B cell (primary cell): Measurements from ENCODE around the gene TGFBR2. TPM values are rescaled to one million over a fixed set of nuclear protein-coding genes. Genes with fewer than 3 reads are reported as not detected.

ENCODE experiments used
- ATAC-seq: fragments of 200-7000 bp; cut with Tn5 transposase; one replicate; pipeline ENCODE4 v1.10.0; 2021; ENCODE audit warnings: low read depth, mild to moderate bottlenecking, moderate number of reproducible peaks, moderate library complexity
- CTCF ChIA-PET: fragments of 350-600 bp; sonication (Branson Sonifier 250); formaldehyde crosslinking; loops from one replicate; lab custom pipeline; 2021; ENCODE audit warnings: antibody characterized with exemption, inconsistent platforms; lab: Charles Lee
- POLR2A ChIA-PET: fragments of 350-600 bp; sonication (Branson Sonifier 250); formaldehyde crosslinking; loops from one replicate; lab custom pipeline; 2021; ENCODE audit warnings: antibody characterized with exemption; lab: Charles Lee
- DNase-seq: peaks from one replicate; pipeline ENCODE4 v3.0.0; 2013
- H2AFZ ChIP-seq: 2 replicates; pipeline ENCODE4 v1.6.1; 2012; ENCODE audit warnings: mild to moderate bottlenecking, low read depth, low read length; ENCODE audit not compliant: insufficient read depth, poor library complexity, severe bottlenecking
- H3K27ac ChIP-seq, 2 donors: 1 replicate in 1 of 2; 2 replicates in 1 of 2; pipeline ENCODE4 v1.5.1; 2012 to 2013; ENCODE audit warnings: low read length in 2 of 2, mild to moderate bottlenecking in 2 of 2, moderate library complexity in 1 of 2
- H3K27me3 ChIP-seq, 4 experiments: fragments of 200-600 bp in 1 of 4; sonication (generic) in 1 of 4; replicated peaks in 1 of 4; 1 replicate in 2 of 4; 2 replicates in 2 of 4; pipeline versions ENCODE4 v1.6.1 to v1.7.0; 2013 to 2016; ENCODE audit warnings: low read length in 3 of 4, mild to moderate bottlenecking in 2 of 4, mixed read lengths in 1 of 4, moderate library complexity in 1 of 4; ENCODE audit not compliant: insufficient read depth in 4 of 4, control insufficient read depth in 3 of 4; ENCODE audit errors: control extremely low read depth in 1 of 4
- H3K36me3 ChIP-seq, 2 experiments: replicated peaks in 1 of 2; 1 replicate in 1 of 2; 2 replicates in 1 of 2; pipeline versions ENCODE4 v1.6.1 to v1.7.1; 2013; ENCODE audit warnings: low read length in 1 of 2; ENCODE audit not compliant: insufficient read depth in 2 of 2, control insufficient read depth in 1 of 2; ENCODE audit errors: control extremely low read depth in 1 of 2, extremely low read depth in 1 of 2
- H3K4me1 ChIP-seq, 2 donors: fragments of 200-600 bp in 1 of 2; sonication (generic) in 1 of 2; 1 replicate in 1 of 2; 2 replicates in 1 of 2; pipeline versions ENCODE4 v1.5.1 to v1.6.1; 2013 to 2017; ENCODE audit warnings: low read length in 2 of 2; ENCODE audit not compliant: control insufficient read depth in 2 of 2, insufficient read depth in 2 of 2
- H3K4me2 ChIP-seq: replicated peaks from 2 replicates; pipeline ENCODE3; 2012; ENCODE audit warnings: mild to moderate bottlenecking, low read depth, low read length; ENCODE audit not compliant: poor library complexity, severe bottlenecking
- H3K4me3 ChIP-seq, 5 experiments: fragments of 200-600 bp in 1 of 5; sonication (generic) in 1 of 5; 1 replicate in 3 of 5; 2 replicates in 2 of 5; pipeline versions ENCODE4 v1.5.1 to v1.7.0; 2011 to 2016; ENCODE audit warnings: low read length in 4 of 5, mild to moderate bottlenecking in 4 of 5, low read depth in 2 of 5, control low read depth in 1 of 5, moderate library complexity in 1 of 5; ENCODE audit not compliant: insufficient read depth in 1 of 5; ENCODE audit errors: control extremely low read depth in 1 of 5, extremely low read depth in 1 of 5
- H3K79me2 ChIP-seq: fragments of 200-600 bp; sonication (generic); one replicate; pipeline ENCODE4 v1.6.0; 2016; ENCODE audit warnings: low read length; ENCODE audit not compliant: control insufficient read depth, insufficient read depth
- H3K9ac ChIP-seq: fragments of 200-600 bp; sonication (generic); 2 replicates; pipeline ENCODE4 v1.6.1; 2017; ENCODE audit warnings: mild to moderate bottlenecking, low read length, moderate library complexity
- H3K9me3 ChIP-seq, 3 donors: one replicate each; pipeline versions ENCODE4 v1.6.1 to v1.7.1; 2013; ENCODE audit warnings: low read length in 2 of 3; ENCODE audit not compliant: control insufficient read depth in 2 of 3, insufficient read depth in 1 of 3; ENCODE audit errors: control extremely low read depth in 1 of 3
- H4K20me1 ChIP-seq: 2 replicates; pipeline ENCODE4 v1.6.0; 2012; ENCODE audit warnings: mild to moderate bottlenecking, low read length; ENCODE audit not compliant: insufficient read depth, control insufficient read depth, poor library complexity, severe bottlenecking
- H3K27ac Mint-ChIP-seq: one replicate; pipeline ENCODE4 v1.8.0; 2021; ENCODE audit warnings: mixed read lengths
- H3K27me3 Mint-ChIP-seq: one replicate; pipeline ENCODE4 v1.8.0; 2021; ENCODE audit warnings: mixed read lengths
- H3K4me1 Mint-ChIP-seq: one replicate; pipeline ENCODE4 v1.8.0; 2021; ENCODE audit warnings: mixed read lengths
- H3K4me3 Mint-ChIP-seq: one replicate; pipeline ENCODE4 v1.8.0; 2021; ENCODE audit warnings: mixed read lengths
- H3K9me3 Mint-ChIP-seq: one replicate; pipeline ENCODE4 v1.8.0; 2022; ENCODE audit warnings: mixed read lengths; ENCODE audit not compliant: insufficient read depth
- EZH2 ChIP-seq: IDR thresholded peaks from 2 replicates; pipeline ENCODE4 v1.6.1; 2012; ENCODE audit warnings: borderline replicate concordance, low read depth, mild to moderate bottlenecking, moderate library complexity, low read length; ENCODE audit not compliant: insufficient read depth, poor library complexity, severe bottlenecking
- WGBS: methylation state at CpG from one replicate; pipeline ENCODE4 v1.1.5; 2013; ENCODE audit warnings: missing lambda C conversion rate; ENCODE audit not compliant: insufficient coverage; 5-methylcytosine and 5-hydroxymethylcytosine counted together
- intact Hi-C: fragments of 100-400 bp; cut with micrococcal nuclease; formaldehyde crosslinking; loops from one replicate; pipeline ENCODE4 v1.10.0; 2022
- polyA plus RNA-seq: library from polyadenylated mRNA; depleted of rRNA; stranded (reverse); fragments of >200 nt; gene quantifications from 2 replicates; pipeline ENCODE4 v1.2.3, GENCODE V29; 2012
- total RNA-seq, 2 donors: library from RNA; stranded (reverse); fragments of 120-200 nt in 1 of 2; gene quantifications; 1 replicate in 1 of 2; 2 replicates in 1 of 2; pipeline versions ENCODE4 v1.2.3 to v1.2.4, GENCODE V29; 2013 to 2022
- TF ChIP-seq, protein P1 (sequence below): fragments of 200-600 bp; IDR thresholded peaks from one replicate; pipeline ENCODE4 v1.8.0; 2022; ENCODE audit warnings: antibody characterized with exemption, mild to moderate bottlenecking

Gene TGFBR2
- total and polyA plus RNA-seq, 2 donors (not counting 1 experiment from before 2014, with no cell fraction given), result 68.7 to 189 TPM

DNA sequence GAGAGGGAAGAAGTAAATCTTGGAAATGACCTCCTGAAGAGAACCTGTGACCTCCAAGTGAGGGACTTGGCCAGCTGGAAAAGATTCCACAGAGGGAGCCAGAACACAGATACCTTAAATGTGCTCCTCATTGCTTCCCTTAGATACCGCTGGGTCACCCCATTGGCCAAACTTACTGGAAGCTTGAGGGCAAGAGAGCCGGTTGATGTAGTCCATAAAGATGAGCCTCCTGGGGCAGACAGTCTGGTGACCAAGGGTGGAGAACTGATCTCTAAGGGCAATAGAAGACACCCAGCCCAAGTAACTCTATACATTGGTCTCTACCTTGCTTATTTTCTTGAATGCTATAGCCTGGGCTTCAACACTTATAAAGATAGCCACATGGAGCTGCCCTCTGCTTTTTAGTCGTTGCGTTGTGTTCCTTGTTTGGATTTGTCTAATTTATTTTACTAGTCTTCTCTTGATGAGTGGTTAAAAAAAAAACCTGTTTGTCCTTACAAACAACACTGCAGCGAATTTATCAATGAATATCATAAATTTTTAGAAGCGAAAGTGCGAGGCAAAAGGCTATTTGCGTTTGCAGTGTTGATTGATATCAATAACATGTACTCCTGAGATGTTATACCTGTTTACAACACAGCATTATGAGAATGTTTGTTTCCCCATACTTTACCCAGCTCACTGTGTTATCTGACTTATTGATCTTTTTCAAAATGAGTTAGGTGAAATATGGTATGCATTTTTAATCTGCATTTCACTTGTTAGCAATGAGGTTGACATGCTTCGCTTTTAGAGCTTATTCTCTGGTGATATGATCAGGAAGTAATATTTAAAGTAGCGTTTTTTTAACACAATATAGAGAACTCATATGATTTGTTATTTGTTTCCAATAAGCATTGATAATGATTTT, 31.2 kb downstream of the TGFBR2 start:
- peak overlapping the region; percentile 63 for H3K4me2 ChIP-seq
- peaks cover 100% of the 10 kb centered on the region for H3K79me2 ChIP-seq
- POLR2A ChIA-PET, result interaction anchor here (1.1 to 1.3 kb wide), 2 partner anchors 22 to 31 kb away, joined by 3 to 4 read pairs; partner anchors contain the start of gene TGFBR2
- H3K9ac ChIP-seq, result no peak overlapping the region
- no peaks in the 10 kb centered on the region for H4K20me1 ChIP-seq
- no peak for TF ChIP-seq EZH2
- TF ChIP-seq, protein P1, sequence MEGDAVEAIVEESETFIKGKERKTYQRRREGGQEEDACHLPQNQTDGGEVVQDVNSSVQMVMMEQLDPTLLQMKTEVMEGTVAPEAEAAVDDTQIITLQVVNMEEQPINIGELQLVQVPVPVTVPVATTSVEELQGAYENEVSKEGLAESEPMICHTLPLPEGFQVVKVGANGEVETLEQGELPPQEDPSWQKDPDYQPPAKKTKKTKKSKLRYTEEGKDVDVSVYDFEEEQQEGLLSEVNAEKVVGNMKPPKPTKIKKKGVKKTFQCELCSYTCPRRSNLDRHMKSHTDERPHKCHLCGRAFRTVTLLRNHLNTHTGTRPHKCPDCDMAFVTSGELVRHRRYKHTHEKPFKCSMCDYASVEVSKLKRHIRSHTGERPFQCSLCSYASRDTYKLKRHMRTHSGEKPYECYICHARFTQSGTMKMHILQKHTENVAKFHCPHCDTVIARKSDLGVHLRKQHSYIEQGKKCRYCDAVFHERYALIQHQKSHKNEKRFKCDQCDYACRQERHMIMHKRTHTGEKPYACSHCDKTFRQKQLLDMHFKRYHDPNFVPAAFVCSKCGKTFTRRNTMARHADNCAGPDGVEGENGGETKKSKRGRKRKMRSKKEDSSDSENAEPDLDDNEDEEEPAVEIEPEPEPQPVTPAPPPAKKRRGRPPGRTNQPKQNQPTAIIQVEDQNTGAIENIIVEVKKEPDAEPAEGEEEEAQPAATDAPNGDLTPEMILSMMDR, result no peak
- peaks cover 95 to 100% of the 10 kb centered on the region in 2 donors for H3K4me1 ChIP-seq
- H3K36me3 ChIP-seq, result peaks cover 5 to 6% of the 10 kb centered on the region in 2 experiments
- Mint-ChIP-seq H3K4me3 (peak overlapping the region; percentile 71), H3K4me1 (peaks cover 94% of the 10 kb centered on the region), H3K9me3 (no peaks in the 10 kb centered on the region), H3K27me3 (no peaks in the 10 kb centered on the region), H3K27ac (peak overlapping the region; percentile 80)
- H3K27me3 ChIP-seq, result no peaks in the 10 kb centered on the region
- H2AFZ ChIP-seq, result no peak overlapping the region
- ATAC-seq, result no peak
- intact Hi-C loops, result loop anchor here (1.0 to 10.0 kb wide), 2 partner anchors 8 to 523 kb away; no protein-coding TSS in a partner anchor
- no peak for DNase-seq
- H3K27ac ChIP-seq, result peak overlapping the region; percentile 89 to 90
- WGBS, result 48% methylated on average over 2 of the region's 10 CpGs
- CTCF ChIA-PET, result interaction anchor here (0.6 to 2.3 kb wide), 5 partner anchors 7 to 439 kb away, joined by 3 to 9 read pairs (median 4); no protein-coding TSS in a partner anchor
- H3K4me3 ChIP-seq, result peak overlapping the region in 1 of 5 experiments; percentile 16
- H3K9me3 ChIP-seq, result no peaks in the 10 kb centered on the region
